IMR-90 (cell line): Measurements from ENCODE around the gene TBCA.

Source experiments
- RAD21 ChIP-seq: IDR thresholded peaks from 2 replicates; pipeline ENCODE4 v1.6.1; 2012; ENCODE audit warnings: low read length, improper control_type of control experiment
- RCOR1 ChIP-seq: IDR thresholded peaks from 2 replicates; pipeline ENCODE4 v1.6.1; 2012; ENCODE audit warnings: mild to moderate bottlenecking, low read length, improper control_type of control experiment; ENCODE audit not compliant: insufficient replicate concordance
- SMC3 ChIP-seq: fragments of 150-350 bp; IDR thresholded peaks from 2 replicates; pipeline ENCODE4 v1.6.1; 2016; ENCODE audit warnings: low read depth, mild to moderate bottlenecking, antibody characterized with exemption, low read length, moderate library complexity
- TF ChIP-seq, protein P1 (sequence below): conservative IDR thresholded peaks from 2 replicates; pipeline ENCODE4 v1.5.1; 2012; ENCODE audit warnings: mild to moderate bottlenecking, low read depth, low read length, improper control_type of control experiment
- TF ChIP-seq, protein P2 (sequence below): fragments of 150-350 bp; IDR thresholded peaks from 2 replicates; pipeline ENCODE4 v1.6.1; 2017; ENCODE audit warnings: mild to moderate bottlenecking, antibody characterized with exemption, low read length, low read depth

DNA sequence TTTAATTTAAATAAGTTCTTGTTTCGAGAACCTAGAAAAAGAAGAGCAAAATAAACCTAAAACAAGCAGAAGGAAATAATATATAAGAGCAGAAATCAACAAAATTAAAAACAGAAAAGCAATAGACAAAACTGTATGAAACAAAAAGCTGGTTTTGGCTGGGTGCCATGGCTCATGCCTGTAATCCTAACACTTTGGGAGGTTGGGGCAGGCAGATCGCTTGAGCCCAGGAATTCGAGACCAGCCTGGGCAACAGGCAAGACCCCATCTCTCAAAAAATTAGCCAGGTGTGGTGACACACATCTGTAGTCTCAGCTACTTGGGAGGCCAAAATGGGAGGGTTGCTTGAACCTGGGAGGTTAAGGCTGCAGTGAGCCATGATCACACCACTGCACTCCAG lies 78.4 kb downstream of the TBCA start:
- TF ChIP-seq, protein P1, sequence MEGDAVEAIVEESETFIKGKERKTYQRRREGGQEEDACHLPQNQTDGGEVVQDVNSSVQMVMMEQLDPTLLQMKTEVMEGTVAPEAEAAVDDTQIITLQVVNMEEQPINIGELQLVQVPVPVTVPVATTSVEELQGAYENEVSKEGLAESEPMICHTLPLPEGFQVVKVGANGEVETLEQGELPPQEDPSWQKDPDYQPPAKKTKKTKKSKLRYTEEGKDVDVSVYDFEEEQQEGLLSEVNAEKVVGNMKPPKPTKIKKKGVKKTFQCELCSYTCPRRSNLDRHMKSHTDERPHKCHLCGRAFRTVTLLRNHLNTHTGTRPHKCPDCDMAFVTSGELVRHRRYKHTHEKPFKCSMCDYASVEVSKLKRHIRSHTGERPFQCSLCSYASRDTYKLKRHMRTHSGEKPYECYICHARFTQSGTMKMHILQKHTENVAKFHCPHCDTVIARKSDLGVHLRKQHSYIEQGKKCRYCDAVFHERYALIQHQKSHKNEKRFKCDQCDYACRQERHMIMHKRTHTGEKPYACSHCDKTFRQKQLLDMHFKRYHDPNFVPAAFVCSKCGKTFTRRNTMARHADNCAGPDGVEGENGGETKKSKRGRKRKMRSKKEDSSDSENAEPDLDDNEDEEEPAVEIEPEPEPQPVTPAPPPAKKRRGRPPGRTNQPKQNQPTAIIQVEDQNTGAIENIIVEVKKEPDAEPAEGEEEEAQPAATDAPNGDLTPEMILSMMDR, result no peak
- TF ChIP-seq, protein P2, sequence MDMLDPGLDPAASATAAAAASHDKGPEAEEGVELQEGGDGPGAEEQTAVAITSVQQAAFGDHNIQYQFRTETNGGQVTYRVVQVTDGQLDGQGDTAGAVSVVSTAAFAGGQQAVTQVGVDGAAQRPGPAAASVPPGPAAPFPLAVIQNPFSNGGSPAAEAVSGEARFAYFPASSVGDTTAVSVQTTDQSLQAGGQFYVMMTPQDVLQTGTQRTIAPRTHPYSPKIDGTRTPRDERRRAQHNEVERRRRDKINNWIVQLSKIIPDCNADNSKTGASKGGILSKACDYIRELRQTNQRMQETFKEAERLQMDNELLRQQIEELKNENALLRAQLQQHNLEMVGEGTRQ, result no peak
- TF ChIP-seq RCOR1 (no peak), SMC3 (no peak), RAD21 (no peak)
